Measurements from ENCODE around the gene SPSB3. TPM values are rescaled to one million over a fixed set of nuclear protein-coding genes. Genes with fewer than 3 reads are reported as not detected.

The SPSB3 gene
- total and polyA plus RNA-seq, 2 of the 13 experiments (the other 11 are each of a cell fraction or from before 2014, with no cell fraction given), result 13.2 to 21.9 TPM

- no peak; the same call in 1 of the 2 replicates for TF ChIP-seq ZNF646 (CRISPR knock-in tag; IDR thresholded peaks at IDR 0.05)
- no peak for TF ChIP-seq PLRG1 (conservative IDR thresholded peaks at IDR 0.05)
- peak; percentile 87; the same call in 1 of the 2 replicates for TF ChIP-seq NFATC3 (CRISPR knock-in tag; IDR thresholded peaks at IDR 0.05)
- TF ChIP-seq ZNF333 (CRISPR knock-in tag; IDR thresholded peaks at IDR 0.05; ENCODE audit: borderline replicate concordance), result peak; percentile 25; the same call in 1 of the 2 replicates
- peak; percentile 98 for TF ChIP-seq MYC (CRISPR knock-in tag; IDR thresholded peaks at IDR 0.05; ENCODE audit: borderline replicate concordance)
- TF ChIP-seq ZNF713 (CRISPR knock-in tag; IDR thresholded peaks at IDR 0.05), result no peak
- TF ChIP-seq BHLHE40 (IDR thresholded peaks at IDR 0.05; ENCODE audit: low read length), result peak; percentile 78
- TF ChIP-seq HNF4A (CRISPR knock-in tag; IDR thresholded peaks at IDR 0.05), result peak; percentile 39; the same call in 1 of the 2 replicates
- 0 out of 2 replicates have a peak, but pooled peaks have one; percentile 54 for TF ChIP-seq ZNF775 (CRISPR knock-in tag; IDR thresholded peaks at IDR 0.05; ENCODE audit: borderline replicate concordance)
- peak; percentile 88 for TF ChIP-seq CBX5 (CRISPR knock-in tag; IDR thresholded peaks at IDR 0.05; ENCODE audit: borderline replicate concordance)
- TF ChIP-seq KDM5A (IDR thresholded peaks at IDR 0.05; ENCODE audit: borderline replicate concordance, low read length), result peak; percentile 98
- peak; percentile 63; the same call in 1 of the 2 replicates for TF ChIP-seq MIER3 (CRISPR knock-in tag; IDR thresholded peaks at IDR 0.05; ENCODE audit: borderline replicate concordance)
- peak; percentile 80 for TF ChIP-seq TEAD3 (CRISPR knock-in tag; optimal IDR thresholded peaks at IDR 0.05; ENCODE audit: borderline replicate concordance)
- TF ChIP-seq ZNF281 (CRISPR knock-in tag; IDR thresholded peaks at IDR 0.05; ENCODE audit: borderline replicate concordance), result no peak
- no peak for TF ChIP-seq MTA3 (CRISPR knock-in tag; IDR thresholded peaks at IDR 0.05)
- 0 out of 2 replicates have a peak, but pooled peaks have one; percentile 90 for TF ChIP-seq IRX3 (CRISPR knock-in tag; IDR thresholded peaks at IDR 0.05; ENCODE audit: borderline replicate concordance, low read depth)
- TF ChIP-seq SAP130 (CRISPR knock-in tag; IDR thresholded peaks at IDR 0.05; ENCODE audit: low read depth), result peak; percentile 100
- no peak for TF ChIP-seq ZNF496 (CRISPR knock-in tag; IDR thresholded peaks at IDR 0.05; ENCODE audit: insufficient replicate concordance)
These were observed 44.6 kb upstream of the SPSB3 start, which contains the start of the genes FAHD1 and HAGH (continued) for GRCh38 chr16:1826691-1827573.

Data from HepG2 (cell line).